Colonic mucosa (tissue), 4 donors: ENCODE measurements around the gene YWHAQ. TPM values are rescaled to one million over a fixed set of nuclear protein-coding genes. Genes with fewer than 3 reads are reported as not detected.

Experiments
- DNase-seq: peaks from one replicate; pipeline ENCODE4 v3.0.0-alpha.2; 2020
- H3K27ac ChIP-seq: fragments of 200-600 bp; one replicate; pipeline ENCODE4 v1.8.0; 2021
- H3K27me3 ChIP-seq: fragments of 200-600 bp; one replicate; pipeline ENCODE4 v1.8.0; 2021
- H3K36me3 ChIP-seq: fragments of 200-600 bp; one replicate; pipeline ENCODE4 v1.8.0; 2021
- H3K4me1 ChIP-seq: fragments of 200-600 bp; one replicate; pipeline ENCODE4 v1.8.0; 2021; ENCODE audit warnings: mild to moderate bottlenecking
- H3K4me3 ChIP-seq: fragments of 200-600 bp; one replicate; pipeline ENCODE4 v1.8.0; 2021
- H3K9ac ChIP-seq, 2 donors: one replicate each; pipeline ENCODE4 v1.7.0; 2013; ENCODE audit warnings: control low read depth in 2 of 2, low read depth in 2 of 2, low read length in 2 of 2
- H3K9me3 ChIP-seq: fragments of 200-600 bp; one replicate; pipeline ENCODE4 v1.8.0; 2021
- CTCF ChIP-seq: fragments of 200-600 bp; IDR thresholded peaks from one replicate; pipeline ENCODE4 v1.8.0; 2022; ENCODE audit warnings: antibody characterized with exemption, mild to moderate bottlenecking
- intact Hi-C: fragments of 100-400 bp; cut with DNase I; formaldehyde crosslinking; loops from one replicate; pipeline ENCODE4 v1.14.1; 2022
- total RNA-seq, 2 donors: library from RNA; stranded (reverse); fragmentation: NEBNext Ultra II Directional in 1 of 2; extraction: Animal tissue kit (Norgen Biotek cat#: 25700) in 1 of 2; gene quantifications; one replicate each; pipeline ENCODE4 v1.2.1, GENCODE V29; 2021
- donor health status: healthy.
- donor health status: DM: no; HTN: no; CAD: no.
- donor health status: DM: no; HTN: no; CAD: no.

The YWHAQ gene
- total RNA-seq, 2 donors from 2014 or later, result 246 to 299 TPM

GRCh38 chr2:9549420-9549819, 81.4 kb downstream of the YWHAQ start:
- no peaks in the 10 kb centered on the region for H3K9me3 ChIP-seq
- no peaks in the 10 kb centered on the region for H3K36me3 ChIP-seq
- TF ChIP-seq CTCF, result no peak
- no peaks in the 10 kb centered on the region for H3K27me3 ChIP-seq
- H3K4me1 ChIP-seq, result peaks cover 10% of the 10 kb centered on the region
- no peak overlapping the region for H3K4me3 ChIP-seq
- H3K27ac ChIP-seq, result no peak overlapping the region
- H3K9ac ChIP-seq, result no peak overlapping the region
- no peak for DNase-seq
- intact Hi-C loops, result no loop called here

GRCh38 chr2:9548506-9548905, 82.3 kb downstream of the YWHAQ start:
- H3K9ac ChIP-seq, result no peak overlapping the region
- no peak overlapping the region for H3K4me3 ChIP-seq
- TF ChIP-seq CTCF, result no peak
- intact Hi-C loops, result no loop called here
- H3K4me1 ChIP-seq, result peaks cover 7% of the 10 kb centered on the region
- no peak for DNase-seq
- H3K27ac ChIP-seq, result peak overlapping the region; percentile 30
- H3K36me3 ChIP-seq, result no peaks in the 10 kb centered on the region
- H3K9me3 ChIP-seq, result no peaks in the 10 kb centered on the region
- no peaks in the 10 kb centered on the region for H3K27me3 ChIP-seq

GRCh38 chr2:9547262-9547991, 83.4 kb downstream of the YWHAQ start:
- Histone ChIP-seq H3K27me3 (no peaks in the 10 kb centered on the region), H3K9me3 (no peaks in the 10 kb centered on the region), H3K36me3 (no peaks in the 10 kb centered on the region), H3K4me1 (peaks cover 7% of the 10 kb centered on the region), H3K27ac (no peak overlapping the region), H3K9ac (no peak overlapping the region), H3K4me3 (no peak overlapping the region)
- no peak for DNase-seq
- no peak for TF ChIP-seq CTCF
- intact Hi-C loops, result no loop called here

- Histone ChIP-seq H3K9ac (no peak overlapping the region), H3K36me3 (no peaks in the 10 kb centered on the region), H3K4me1 (peaks cover 7% of the 10 kb centered on the region), H3K4me3 (no peak overlapping the region), H3K27ac (no peak overlapping the region), H3K27me3 (no peaks in the 10 kb centered on the region), H3K9me3 (no peaks in the 10 kb centered on the region)
- intact Hi-C loops, result no loop called here
- TF ChIP-seq CTCF, result no peak
- DNase-seq, result no peak
Measured at GRCh38 chr2:9545502-9545901, 85.3 kb downstream of the YWHAQ start.

- H3K4me3 ChIP-seq, result no peak overlapping the region
- intact Hi-C loops, result no loop called here
- no peak for DNase-seq
- no peaks in the 10 kb centered on the region for H3K9me3 ChIP-seq
- no peak for TF ChIP-seq CTCF
- no peak overlapping the region for H3K9ac ChIP-seq
- H3K4me1 ChIP-seq, result no peaks in the 10 kb centered on the region
- no peaks in the 10 kb centered on the region for H3K36me3 ChIP-seq
- H3K27ac ChIP-seq, result no peak overlapping the region
- H3K27me3 ChIP-seq, result no peaks in the 10 kb centered on the region
Measured at GRCh38 chr2:9543557-9543956, 87.2 kb downstream of the YWHAQ start.
